ENCODE measurements around the gene PDZD11.
"Not testable (repeated sequence)": the region's sequence is repeated elsewhere in the genome, so short reads cannot be mapped to it uniquely, and the experiment has no call there.

PDZD11 gene

DNA sequence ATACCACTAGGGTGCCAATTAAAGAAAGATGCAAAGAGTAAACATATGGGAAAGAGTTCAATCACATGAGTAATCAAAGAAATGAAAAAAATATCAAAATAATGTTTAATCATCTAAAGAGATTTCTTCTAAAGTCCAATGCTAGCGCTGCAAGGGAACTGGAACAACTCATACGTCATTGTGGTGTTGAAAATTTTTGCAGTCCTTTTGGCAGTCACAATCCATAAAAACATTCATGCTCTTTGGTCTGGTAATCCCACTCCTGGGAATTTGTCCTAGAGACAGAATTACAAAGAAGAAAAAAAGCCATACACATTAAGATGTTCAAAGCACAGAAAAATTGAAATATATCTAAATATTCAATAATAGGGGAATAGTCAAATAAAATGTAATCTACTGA lies 34.3 kb downstream of the PDZD11 start:
- no peak for DNase-seq

DNA sequence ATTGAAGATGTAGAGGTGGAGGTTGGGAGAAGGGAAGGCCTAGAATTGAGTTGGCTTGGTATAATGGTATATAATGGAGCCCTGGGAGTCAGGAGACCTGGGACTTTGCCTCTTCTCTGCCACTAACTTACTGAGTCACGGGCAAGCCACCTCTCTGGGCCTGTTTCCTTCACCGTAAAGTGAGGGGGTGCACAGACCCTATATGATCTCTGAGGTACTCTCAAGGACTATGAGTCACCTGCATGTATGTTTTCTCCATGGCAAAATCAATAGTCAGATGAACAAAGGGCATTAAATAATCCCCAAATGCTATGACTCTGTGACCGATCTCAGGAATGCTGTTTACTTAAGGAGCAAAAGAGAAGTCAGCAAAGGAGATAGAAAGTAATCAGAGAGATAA lies 34.8 kb downstream of the PDZD11 start:
- no peak for DNase-seq

DNA sequence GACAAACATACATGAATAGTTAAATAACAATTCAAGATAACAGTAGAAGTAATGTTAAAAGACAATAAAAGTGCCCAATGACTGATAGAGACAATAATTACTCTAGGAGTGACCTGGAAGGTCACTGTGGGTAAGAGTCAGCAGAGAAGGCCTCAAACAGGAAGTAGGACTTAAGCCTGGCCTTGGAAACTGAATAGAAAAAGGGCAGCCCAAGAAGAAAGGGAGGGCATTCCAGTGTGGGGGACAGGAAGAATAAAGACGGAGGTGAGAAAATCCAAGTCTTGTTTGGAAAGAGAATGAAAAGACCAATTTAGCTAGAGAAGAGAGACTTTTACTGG lies 35.7 kb downstream of the PDZD11 start:
- DNase-seq, result no peak

DNA sequence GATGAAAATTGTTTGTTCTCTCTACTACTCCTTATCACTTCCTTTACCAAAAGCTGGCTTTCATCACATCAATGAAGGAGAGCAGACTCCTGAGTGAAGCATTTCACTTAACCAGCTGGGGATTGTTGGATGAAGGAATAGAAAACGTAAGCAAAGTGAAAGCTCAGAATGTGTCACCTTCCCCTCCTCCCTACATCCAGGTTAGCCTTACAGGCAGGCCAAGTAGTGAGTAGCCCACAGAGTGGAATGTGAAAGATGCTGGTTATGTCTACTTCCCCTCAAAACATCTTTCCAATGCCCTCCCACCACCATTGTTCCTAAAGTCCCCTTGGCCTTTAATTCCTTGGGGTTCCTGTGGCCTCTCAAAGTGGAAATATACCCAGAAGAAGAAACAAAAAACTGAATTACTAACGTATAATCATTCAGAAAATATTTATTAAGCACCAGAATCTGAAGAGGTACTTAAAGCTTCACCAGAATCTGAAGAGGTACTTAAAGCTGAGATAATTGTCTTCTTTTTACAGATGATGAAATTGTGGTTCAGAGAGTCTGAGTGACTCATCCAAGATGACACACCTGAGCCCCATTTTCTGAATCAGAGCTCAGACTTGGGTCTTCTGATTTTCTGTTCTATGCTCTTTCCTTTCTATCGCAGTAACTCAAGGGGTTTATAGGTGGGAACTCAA lies 36.2 kb downstream of the PDZD11 start:
- peak in 1 of 5 donors; percentile 2 for DNase-seq

DNA sequence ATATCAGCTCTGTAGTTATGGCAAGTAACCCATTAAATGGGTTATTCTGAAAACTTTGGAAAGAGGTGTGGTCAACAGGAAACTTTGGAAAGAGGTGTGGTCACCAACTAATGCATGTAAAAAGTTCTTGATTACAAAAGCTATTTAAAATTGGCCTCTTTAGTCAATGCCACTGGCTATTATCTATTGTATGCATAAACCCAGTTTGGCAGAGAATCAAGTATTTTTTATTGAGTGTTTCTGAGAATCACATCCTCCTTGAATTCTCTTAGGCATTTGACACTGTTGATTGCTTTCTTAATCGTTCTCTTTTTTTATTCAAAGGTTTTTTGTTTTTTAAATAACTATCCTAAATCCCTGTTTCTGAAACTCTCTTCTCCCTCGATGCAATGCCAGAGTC lies 37.2 kb downstream of the PDZD11 start:
- no peak for DNase-seq

DNA sequence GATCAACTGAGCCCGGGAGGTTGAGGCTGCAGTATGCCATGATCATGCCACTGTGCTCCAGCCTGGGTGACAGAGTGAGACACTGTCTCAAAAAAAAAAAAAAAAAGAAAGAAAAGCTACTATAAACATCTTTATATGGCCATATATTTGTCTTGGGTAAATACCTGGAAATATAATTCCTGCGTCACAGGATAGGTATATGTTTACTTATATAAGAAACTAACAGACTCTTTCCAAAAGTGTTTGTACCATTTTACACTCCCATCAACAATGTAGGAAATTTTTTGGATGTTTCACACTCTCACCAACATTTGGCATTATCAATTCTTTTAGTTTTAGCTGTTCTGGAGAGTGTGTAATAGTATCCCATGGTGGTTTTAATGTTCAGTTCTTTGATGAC lies 42.5 kb downstream of the PDZD11 start:
- DNase-seq, result no peak

DNA sequence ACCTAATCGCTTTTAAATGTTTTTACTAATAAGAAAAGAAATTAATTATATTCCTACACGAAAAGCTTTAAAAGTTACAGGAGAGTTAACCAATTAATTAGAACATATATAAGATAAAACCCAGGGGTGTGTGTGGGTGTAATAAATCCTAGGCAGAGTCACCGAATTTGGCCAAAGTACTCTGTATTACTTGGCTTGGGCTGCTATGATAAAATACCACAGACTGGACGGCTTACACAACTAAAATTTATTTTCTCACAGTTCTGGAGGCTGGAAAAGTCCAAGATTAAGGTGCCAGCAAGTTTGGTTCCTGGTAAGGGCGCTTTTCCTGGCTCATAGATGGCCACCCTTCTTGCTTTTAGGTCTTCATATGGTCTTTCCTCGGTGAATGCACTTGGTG lies 44.8 kb downstream of the PDZD11 start:
- DNase-seq, result no peak

DNA sequence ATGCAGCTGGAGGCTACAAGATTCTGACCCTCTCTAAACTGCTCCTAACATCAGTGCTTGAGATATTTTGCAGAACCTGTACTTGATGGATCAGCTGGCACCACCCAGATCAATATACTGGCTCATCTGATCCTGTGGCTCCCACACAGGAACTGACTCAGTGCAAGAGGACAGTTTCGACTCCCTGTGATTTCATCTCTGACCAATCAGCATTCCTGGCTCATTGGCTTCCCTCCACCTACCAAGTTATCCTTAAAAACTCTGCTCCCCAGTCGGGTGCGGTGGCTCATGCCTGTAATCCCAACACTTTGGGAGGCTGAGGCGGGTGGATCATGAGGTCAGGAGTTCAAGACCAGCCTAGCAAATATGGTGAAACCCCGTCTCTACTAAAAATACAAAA lies 46.1 kb downstream of the PDZD11 start:
- not testable (repeated sequence) for DNase-seq

DNA sequence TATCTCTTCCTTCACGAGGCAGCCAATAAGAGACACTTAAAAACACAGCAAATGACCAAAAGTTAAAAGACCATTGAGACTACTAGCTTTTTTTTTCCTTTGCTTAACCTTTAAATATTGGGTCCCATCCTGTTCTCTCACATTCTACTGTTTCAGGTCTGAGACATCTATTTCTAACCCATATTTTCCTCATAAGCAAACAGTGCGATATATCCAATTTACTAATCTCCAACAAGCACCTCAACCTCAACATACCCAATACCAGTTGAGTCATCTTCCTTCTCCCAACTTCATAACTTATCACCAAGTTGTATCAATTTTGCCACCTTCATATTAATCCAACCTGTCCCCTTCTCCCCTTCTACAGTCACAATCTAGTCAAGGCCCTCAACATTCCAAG lies 48.2 kb downstream of the PDZD11 start:
- DNase-seq, result no peak

DNA sequence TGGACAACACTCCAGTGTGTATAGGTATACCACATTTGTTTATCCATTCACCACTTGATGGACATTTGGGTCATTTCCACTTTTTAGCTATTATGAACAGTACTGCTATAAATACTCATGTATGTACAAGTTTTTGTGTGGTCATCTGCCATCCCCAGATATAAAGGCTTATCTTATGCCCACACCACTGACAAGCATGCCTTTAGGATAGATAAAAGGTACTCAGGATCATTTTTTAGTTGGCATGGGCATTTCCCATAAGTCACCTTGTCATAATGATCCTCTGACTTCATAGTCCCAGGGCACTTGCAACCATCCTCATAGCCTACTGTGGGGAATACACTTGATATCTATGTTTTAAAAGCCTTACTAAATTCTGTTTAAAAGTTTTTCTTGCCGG lies 49.0 kb downstream of the PDZD11 start:
- no peak for DNase-seq

All from T-helper 1 cell (primary cell).